Measurements from ENCODE around the gene SLC44A1. TPM values are rescaled to one million over a fixed set of nuclear protein-coding genes. Genes with fewer than 3 reads are reported as not detected.

The SLC44A1 gene
- total RNA-seq, 2 donors from 2014 or later, result 10.7 to 19.5 TPM

- DNase-seq (ENCODE audit: low spot score), result no peak
Observed at GRCh38 chr9:105281926-105282325, 37.5 kb downstream of the SLC44A1 start.

GRCh38 chr9:105282870-105283621 is 38.6 kb downstream of the SLC44A1 start:
- H3K4me1 ChIP-seq, result no peaks in the 10 kb centered on the region
- no peaks in the 10 kb centered on the region for H3K9me3 ChIP-seq
- H3K27ac ChIP-seq, result no peak overlapping the region
- H3K27me3 ChIP-seq, result no peaks in the 10 kb centered on the region
- no peaks in the 10 kb centered on the region for H3K36me3 ChIP-seq
- H3K4me3 ChIP-seq, result no peak overlapping the region
- TF ChIP-seq CTCF (IDR thresholded peaks at IDR 0.05), result no peak
- no peak for DNase-seq (ENCODE audit: low spot score)

More at GRCh38 chr9:105281926-105282325, 37.5 kb downstream of the SLC44A1 start:
- Histone ChIP-seq H3K27me3 (no peaks in the 10 kb centered on the region), H3K4me1 (no peaks in the 10 kb centered on the region), H3K36me3 (no peaks in the 10 kb centered on the region), H3K27ac (no peak overlapping the region), H3K9me3 (no peaks in the 10 kb centered on the region), H3K4me3 (no peak overlapping the region)
- no peak for TF ChIP-seq CTCF (IDR thresholded peaks at IDR 0.05)

- no peak for DNase-seq (ENCODE audit: low spot score)
- Histone ChIP-seq H3K4me3 (no peak overlapping the region), H3K27me3 (no peaks in the 10 kb centered on the region), H3K9me3 (no peaks in the 10 kb centered on the region), H3K4me1 (no peaks in the 10 kb centered on the region), H3K36me3 (no peaks in the 10 kb centered on the region), H3K27ac (no peak overlapping the region)
- no peak for TF ChIP-seq CTCF (IDR thresholded peaks at IDR 0.05)
Observed at GRCh38 chr9:105283795-105284194, 39.3 kb downstream of the SLC44A1 start.

- H3K4me3 ChIP-seq, result no peak overlapping the region
- no peaks in the 10 kb centered on the region for H3K4me1 ChIP-seq
- no peak overlapping the region for H3K27ac ChIP-seq
- no peak for TF ChIP-seq CTCF (IDR thresholded peaks at IDR 0.05)
- no peaks in the 10 kb centered on the region for H3K36me3 ChIP-seq
- H3K27me3 ChIP-seq, result no peaks in the 10 kb centered on the region
- DNase-seq (ENCODE audit: low spot score), result no peak
- no peaks in the 10 kb centered on the region for H3K9me3 ChIP-seq
Observed at GRCh38 chr9:105284463-105284862, 40.0 kb downstream of the SLC44A1 start.

GRCh38 chr9:105286098-105286497 is 41.6 kb downstream of the SLC44A1 start:
- Histone ChIP-seq H3K27ac (no peak overlapping the region), H3K4me3 (no peak overlapping the region), H3K27me3 (no peaks in the 10 kb centered on the region), H3K36me3 (no peaks in the 10 kb centered on the region), H3K9me3 (no peaks in the 10 kb centered on the region), H3K4me1 (peaks cover 0 to 4% of the 10 kb centered on the region in 2 donors)
- DNase-seq (ENCODE audit: low spot score), result no peak
- no peak for TF ChIP-seq CTCF (IDR thresholded peaks at IDR 0.05)

- H3K27ac ChIP-seq, result no peak overlapping the region
- H3K9me3 ChIP-seq, result no peaks in the 10 kb centered on the region
- no peak for TF ChIP-seq CTCF (IDR thresholded peaks at IDR 0.05)
- H3K36me3 ChIP-seq, result no peaks in the 10 kb centered on the region
- peaks cover 0 to 16% of the 10 kb centered on the region in 2 donors for H3K4me1 ChIP-seq
- DNase-seq (ENCODE audit: low spot score), result no peak
- H3K27me3 ChIP-seq, result no peaks in the 10 kb centered on the region
- no peak overlapping the region for H3K4me3 ChIP-seq
Observed at GRCh38 chr9:105289305-105289704, 44.9 kb downstream of the SLC44A1 start.
